NK-92 treated with Interleukin-12 subunit alpha and Interleukin-12 subunit beta, amount 100 ng/mL, for 24 hours (cell line): ENCODE data around the gene SCAMP4.

Experiments used
- DNase-seq: peaks from one replicate; lab custom pipeline; 2025; lab: John Stamatoyannopoulos, UW

Gene SCAMP4

GRCh38 chr19:1938071-1938470 is 32.9 kb downstream of the SCAMP4 start:
- no peak for DNase-seq

DNA sequence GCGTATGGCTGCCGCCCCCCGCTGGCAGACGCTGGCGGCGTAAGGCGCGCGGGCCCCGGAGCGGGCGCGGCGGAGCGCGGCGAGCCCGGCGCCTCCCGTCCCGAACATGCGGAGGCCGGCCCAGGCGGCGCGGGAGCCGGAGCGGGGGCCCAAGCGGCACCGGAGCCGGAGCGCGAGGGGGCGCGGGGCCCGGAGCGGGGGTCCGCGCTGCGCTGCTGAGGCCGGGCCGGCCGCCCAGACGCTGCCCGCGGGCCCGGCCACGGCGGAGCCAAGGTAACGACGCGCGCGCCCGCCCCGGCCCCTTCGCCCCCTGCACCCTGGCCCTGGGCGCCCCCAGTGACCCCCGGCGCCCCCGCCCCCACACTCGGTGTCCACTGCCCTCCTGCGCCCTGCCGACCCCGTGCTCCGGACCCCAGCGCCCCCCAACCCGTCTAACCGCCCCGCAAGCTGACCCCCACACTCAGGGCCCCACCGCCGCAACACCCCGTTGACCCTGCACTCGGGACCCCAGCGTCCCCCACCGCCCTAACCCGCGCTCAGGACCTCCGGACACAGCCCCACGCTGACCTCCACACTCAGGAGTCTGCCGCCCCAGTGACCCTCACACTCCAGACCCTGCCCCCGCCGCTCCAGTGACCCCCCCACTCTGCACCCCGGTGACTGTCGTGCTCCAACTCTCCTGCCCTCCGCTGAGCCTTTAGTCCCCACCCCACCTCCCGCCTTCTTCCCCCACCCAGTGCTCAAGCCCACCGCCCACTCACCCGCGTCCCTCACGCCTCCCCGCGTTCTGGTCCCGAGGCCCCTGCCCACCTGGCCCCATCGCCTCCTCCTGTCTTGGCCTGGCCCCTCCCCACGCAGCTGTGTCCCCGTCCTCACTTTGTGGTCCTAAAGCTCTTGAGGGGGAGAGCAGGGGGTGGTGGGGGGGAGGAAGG is 36.2 kb downstream of the SCAMP4 start, which contains the start of gene CSNK1G2:
CSNK1G2 (plus strand) TSS at position 27 of the 932 bp plus-strand sequence. CDS start 28,601 bp downstream, outside the sequence.
- DNase-seq: no peak

DNA sequence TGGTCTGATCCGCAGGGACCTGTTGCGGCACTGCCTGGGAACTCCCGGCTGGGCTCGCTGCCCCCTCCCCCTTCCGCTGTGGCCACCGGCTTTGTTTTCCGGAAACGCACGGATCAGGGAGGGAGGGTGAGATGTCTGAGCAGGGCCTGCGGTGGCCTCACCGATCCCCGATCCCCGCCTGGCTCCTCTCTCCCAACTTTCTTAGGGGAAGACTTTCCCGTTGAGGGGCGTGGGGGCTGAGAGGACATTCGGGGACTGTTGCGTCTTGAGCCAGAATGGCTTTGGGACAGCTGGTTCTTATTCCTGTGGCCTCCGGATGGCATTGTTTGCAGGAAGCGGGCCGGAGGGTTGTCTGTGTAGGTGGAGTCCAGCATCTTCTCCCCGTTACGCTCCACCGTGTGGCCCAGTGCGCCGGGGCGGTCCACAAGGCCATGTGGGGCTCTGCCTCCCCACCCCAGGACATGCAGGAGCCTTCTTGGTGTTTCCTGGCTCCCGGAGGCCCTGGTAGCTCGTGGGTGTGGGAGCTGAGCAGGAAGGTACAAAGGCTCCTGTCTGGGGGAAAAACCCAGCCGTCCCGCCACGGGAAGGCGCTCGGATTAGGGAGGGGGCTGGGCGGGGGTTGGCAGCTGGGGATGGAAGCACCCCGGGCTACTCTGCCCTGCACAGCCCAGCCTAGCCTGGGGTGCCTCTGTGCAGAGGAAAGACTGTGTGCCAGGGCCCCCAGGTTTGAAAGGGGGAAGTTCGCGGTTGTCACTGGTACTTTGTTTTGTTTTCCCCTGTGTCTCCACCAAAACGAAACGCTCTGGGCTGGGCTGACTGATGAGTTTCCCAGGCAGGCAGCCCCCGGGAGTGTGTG is 37.1 kb downstream of the SCAMP4 start:
- peak; percentile 62 for DNase-seq

DNA sequence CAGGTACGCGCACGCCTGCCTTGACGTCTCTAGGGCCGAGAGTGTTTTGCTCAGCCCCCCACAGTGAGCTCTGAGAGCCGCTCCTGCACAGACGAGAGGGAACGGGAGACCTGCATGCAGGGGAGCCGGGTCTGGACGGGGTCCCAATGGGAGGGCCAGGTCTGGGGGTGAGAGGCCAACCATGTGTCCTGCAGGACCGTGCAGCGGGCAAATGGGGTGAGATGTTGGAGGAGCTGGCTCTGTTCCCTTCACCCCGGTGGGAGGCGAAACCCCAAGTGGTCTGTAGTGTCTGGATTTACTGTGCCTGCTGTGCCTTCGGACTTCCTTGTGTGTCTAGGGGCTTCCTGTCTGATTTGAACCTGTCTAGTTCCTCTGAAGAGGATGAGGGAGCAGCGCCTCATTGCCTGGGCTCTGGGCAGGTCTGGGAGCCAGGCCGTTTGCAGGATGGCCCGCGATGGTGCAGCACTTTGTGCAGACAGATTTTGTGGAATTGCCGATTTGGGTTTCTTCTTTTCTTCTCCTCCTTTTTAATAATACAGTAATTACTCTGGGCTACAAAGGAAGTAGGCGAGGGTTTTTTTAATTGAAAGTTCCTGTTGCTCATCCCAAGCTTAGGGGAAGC is 37.8 kb downstream of the SCAMP4 start:
- DNase-seq: no peak

GRCh38 chr19:1943661-1944087 is 38.5 kb downstream of the SCAMP4 start:
- no peak for DNase-seq

DNA sequence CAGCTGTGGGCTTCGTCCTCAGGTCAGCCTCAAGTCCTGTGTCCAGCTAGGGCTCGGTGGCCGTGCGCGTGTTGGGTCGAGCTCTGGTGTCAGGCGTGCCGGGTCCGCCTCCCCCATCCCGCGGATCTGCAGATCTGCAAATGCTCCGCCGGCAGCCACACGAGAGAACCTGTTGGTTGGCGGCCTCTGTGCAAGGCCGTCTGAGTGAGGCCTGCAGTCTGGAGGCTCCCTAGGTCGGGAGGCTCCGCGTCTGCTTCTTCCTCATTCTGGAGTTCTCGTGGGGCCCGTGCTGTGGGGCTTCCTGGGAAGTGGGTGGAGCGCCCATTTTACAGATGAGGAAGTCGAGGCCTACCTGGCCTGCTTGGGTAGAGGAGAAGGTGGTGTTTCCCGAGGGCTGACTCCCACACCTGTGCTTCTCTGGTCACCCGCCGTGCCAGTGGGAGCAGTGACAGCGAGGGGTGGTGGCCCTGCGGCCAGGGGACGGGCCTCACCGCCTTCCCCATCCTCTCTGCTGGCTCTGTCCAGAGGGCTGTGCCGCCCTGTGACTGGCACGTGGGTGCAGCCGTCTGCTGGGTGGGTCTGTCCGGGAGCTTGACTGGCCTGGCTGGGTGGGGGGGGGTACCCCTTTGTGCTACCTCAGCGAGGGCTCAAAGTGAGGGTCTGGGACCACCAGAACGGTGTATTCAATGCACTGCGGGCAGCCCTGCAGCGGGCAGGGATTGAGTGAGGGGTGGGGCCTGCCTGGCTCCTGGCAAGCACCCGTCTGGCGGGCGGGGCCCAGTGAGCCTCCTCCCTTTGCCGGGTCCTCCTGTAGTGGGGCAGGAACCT is 39.1 kb downstream of the SCAMP4 start:
- no peak for DNase-seq

GRCh38 chr19:1944916-1945561 is 39.8 kb downstream of the SCAMP4 start:
- DNase-seq: no peak

DNA sequence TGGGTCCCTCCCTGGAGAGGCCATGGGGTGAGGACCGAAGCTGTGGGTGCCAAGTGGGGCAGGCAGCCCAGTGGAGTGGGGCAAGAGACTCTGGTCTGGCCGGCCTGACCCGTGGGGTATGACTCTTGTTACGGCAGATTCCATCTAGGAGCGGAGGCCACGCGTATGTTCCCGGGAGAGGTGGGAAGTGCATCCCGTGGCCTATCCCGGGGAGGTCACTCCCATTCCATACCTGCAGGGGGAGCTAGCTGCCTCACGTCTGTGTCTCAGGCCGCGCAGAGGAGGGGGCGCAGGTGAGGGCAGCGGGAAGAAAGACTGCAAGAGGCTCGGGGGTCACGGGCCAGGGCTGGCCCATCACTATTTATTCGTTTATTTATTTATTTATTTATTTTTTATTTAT is 40.7 kb downstream of the SCAMP4 start:
- DNase-seq: peak; percentile 21

- DNase-seq: no peak
Measured at GRCh38 chr19:1947651-1948209, 42.5 kb downstream of the SCAMP4 start.

DNA sequence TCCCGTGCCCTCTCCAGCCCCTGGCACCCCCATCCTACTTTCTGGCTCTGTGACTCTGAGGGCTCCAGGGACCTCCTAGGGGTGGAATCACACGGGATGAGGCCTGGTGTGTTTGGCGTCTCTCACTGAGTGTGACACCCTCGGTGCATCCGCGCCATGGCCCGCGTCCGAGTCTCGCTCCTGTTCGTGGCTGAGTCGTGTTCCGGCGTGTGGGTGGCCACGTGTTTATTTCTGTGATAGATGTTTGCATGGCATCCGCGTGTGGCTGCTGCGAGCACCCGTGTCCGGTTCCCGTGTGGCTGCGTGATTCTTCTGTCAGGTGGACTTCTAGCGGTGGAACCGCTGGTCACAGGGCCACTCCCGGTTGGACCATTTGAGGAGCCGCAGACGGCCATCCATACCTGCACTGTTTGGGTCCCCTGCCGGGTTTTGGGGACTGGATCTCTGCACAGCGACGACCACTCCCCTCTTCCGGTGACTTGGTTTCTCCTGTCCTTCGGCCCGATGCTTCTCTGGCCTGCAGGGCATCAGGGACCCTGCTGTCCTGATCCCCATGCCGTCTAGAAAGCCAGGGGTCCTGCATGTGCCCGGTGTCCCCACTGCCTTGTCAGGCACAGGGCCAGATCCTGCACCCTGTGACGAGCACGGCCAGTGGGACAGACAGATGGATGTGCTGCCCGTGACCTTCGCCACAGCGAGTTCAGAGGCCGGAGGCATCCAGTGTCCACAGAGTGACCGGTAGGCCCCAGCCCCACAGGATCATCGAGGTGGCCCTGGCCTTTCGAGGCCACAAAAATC is 44.3 kb downstream of the SCAMP4 start:
- DNase-seq: no peak

DNA sequence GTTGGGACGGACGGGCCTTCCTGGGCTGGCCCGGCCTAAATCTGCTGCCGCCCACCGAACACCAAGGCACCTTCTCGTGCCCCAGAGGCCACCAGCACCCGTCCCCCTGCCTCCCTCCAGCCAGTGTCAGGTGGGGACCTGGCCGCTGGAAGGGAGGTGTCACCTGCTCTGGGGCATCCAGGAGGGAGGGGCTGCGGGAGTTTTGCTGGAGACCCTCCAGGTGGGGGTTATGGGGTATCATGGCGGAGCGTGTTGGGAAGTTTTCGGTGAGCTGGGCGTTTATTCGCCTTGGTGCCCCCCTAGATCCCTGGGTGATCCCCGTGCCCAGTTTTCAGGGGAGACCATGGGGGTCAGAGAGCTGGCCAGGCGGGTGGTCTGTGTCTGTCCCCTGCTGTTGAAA is 45.4 kb downstream of the SCAMP4 start:
- no peak for DNase-seq

- no peak for DNase-seq
Measured at GRCh38 chr19:1952635-1953034, 47.4 kb downstream of the SCAMP4 start.

DNA sequence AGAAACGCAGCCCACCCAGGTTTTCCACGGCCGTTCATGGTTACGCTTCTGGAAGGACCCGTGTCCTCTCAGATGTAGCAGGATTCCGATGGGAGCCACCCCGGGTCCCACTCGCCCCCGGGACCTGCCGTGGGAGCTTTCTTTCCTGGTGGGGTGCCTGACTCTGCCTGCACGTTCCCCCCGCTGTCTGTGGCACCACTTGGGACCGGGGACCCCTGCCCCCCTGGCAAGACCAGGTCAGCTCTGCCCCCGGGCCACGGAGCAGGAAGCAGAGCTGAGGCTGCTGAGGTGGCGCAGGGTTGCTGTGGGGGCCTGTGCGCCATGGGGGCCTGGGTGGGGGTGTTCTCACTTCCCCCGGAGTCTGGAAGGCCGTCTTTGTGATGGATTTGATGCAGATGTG is 47.8 kb downstream of the SCAMP4 start:
- DNase-seq: no peak

GRCh38 chr19:1953441-1954094 is 48.4 kb downstream of the SCAMP4 start:
- no peak for DNase-seq

DNA sequence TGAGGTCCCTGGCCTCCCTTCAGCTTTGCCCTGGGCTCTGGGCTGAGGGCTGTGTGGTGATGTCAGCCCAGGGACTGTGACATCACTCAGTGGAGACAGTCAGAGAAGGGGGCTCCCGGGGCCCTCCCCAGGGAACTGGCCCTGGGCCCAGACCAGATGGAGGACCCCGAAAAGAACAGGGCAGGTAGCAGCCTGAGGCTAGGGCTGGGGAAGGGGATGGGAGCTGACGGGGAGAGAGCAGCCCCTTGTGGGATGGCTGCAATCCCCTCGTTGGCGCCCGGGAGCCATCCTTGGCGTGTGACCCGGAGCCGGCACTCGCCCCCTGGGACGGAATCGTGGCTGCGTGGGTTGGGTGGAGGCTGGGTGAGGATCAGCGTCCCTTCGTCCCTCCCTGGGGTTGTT is 49.3 kb downstream of the SCAMP4 start:
- DNase-seq: no peak

DNA sequence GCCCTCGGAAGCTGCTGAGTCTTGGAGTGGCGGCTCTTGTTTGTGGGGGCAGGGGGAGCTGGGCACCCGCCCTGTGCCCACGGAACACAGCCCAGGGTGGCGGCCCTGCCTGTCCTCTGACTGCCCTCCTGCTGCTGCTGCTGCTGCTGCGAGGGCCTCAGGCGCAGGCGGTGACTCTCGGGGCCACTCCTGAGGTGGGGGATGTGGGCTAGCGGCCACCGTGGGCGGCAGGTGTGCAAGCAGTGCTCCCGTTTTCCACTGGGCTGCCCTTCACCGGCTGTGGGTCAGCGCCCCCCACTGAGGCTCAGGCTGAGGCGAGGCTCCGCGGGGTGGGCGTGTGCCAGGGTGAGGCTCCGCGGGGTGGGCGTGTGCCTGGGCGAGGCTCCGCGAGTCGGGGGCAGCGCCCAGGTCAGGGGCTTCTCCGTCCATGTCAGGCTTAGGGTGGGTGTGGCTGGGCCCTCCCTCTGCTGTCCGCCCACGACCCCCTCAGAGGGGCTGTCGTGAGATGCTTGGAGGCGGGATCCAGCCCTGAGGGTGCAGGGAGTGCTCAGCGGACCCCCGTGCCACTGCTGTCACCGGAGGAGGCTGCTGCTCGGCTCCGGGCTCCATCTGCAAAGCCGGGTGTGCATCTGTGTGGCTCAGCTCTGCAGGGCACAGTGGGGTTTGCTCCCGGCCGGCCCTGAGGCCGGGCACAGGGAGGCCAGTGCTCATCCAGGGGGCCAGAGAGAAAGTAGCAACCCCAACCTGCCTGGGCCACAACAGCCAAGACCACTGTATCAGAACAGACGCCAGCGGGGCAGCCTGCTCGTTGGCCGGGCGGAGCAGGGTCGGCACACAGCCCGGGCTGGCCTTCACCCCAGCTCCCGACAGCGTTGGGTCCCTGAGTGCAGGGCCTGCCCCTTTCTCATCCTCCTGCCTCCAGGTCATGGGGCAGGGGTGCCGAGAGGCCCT is 50.2 kb downstream of the SCAMP4 start:
- DNase-seq: no peak

GRCh38 chr19:1956122-1956494 is 50.9 kb downstream of the SCAMP4 start:
- no peak for DNase-seq

- DNase-seq: no peak
Measured at GRCh38 chr19:1956868-1957492, 51.8 kb downstream of the SCAMP4 start.
